ENCODE measurements around the gene ELAC2. TPM values are rescaled to one million over a fixed set of nuclear protein-coding genes. Genes with fewer than 3 reads are reported as not detected.
A peak's percentile ranks its signal among the peaks of the same experiment; 100 is the strongest.

Gene ELAC2
- total RNA-seq, 2 donors from 2014 or later: 65.5 to 146 TPM

- ATAC-seq (peak; percentile 20 to 43), DNase-seq (ENCODE audit: low spot score) (no peak)
- Mint-ChIP-seq H3K27me3 (peaks cover 21 to 25% of the 10 kb centered on the region in 2 donors), H3K4me1 (ENCODE audit: low read depth in 2 of 2) (peaks cover 0 to 3% of the 10 kb centered on the region in 2 donors), H3K36me3 (no peaks in the 10 kb centered on the region), H3K4me3 (no peak overlapping the region), H3K27ac (no peak overlapping the region), H3K9me3 (no peaks in the 10 kb centered on the region)
Observed at GRCh38 chr17:12974005-12974531, 43.8 kb downstream of the ELAC2 start.

- peak; percentile 32 to 53 for ATAC-seq
- Mint-ChIP-seq H3K27ac (no peak overlapping the region), H3K4me1 (ENCODE audit: low read depth in 2 of 2) (peaks cover 0 to 3% of the 10 kb centered on the region in 2 donors), H3K36me3 (no peaks in the 10 kb centered on the region), H3K9me3 (no peaks in the 10 kb centered on the region), H3K27me3 (peaks cover 21 to 25% of the 10 kb centered on the region in 2 donors), H3K4me3 (no peak overlapping the region)
- no peak for DNase-seq (ENCODE audit: low spot score)
Observed at GRCh38 chr17:12973496-12974004, 44.3 kb downstream of the ELAC2 start.

GRCh38 chr17:12967962-12968361 is 49.9 kb downstream of the ELAC2 start:
- H3K36me3 Mint-ChIP-seq: no peaks in the 10 kb centered on the region
- no peak for DNase-seq (ENCODE audit: low spot score)

GRCh38 chr17:12966413-12966812 is 51.4 kb downstream of the ELAC2 start:
- Mint-ChIP-seq H3K36me3 (no peaks in the 10 kb centered on the region), H3K27me3 (peaks cover 5 to 17% of the 10 kb centered on the region in 2 donors), H3K9me3 (no peaks in the 10 kb centered on the region), H3K27ac (no peak overlapping the region), H3K4me1 (ENCODE audit: low read depth in 2 of 2) (no peaks in the 10 kb centered on the region), H3K4me3 (no peak overlapping the region)
- DNase-seq (ENCODE audit: low spot score) (no peak), ATAC-seq (no peak)

More at GRCh38 chr17:12967962-12968361, 49.9 kb downstream of the ELAC2 start:
- no peak overlapping the region for H3K27ac Mint-ChIP-seq
- H3K4me1 Mint-ChIP-seq (ENCODE audit: low read depth in 2 of 2): no peaks in the 10 kb centered on the region
- H3K9me3 Mint-ChIP-seq: no peaks in the 10 kb centered on the region
- H3K4me3 Mint-ChIP-seq: no peak overlapping the region
- no peak for ATAC-seq
- H3K27me3 Mint-ChIP-seq: peaks cover 14 to 18% of the 10 kb centered on the region in 2 donors

- Mint-ChIP-seq H3K9me3 (no peaks in the 10 kb centered on the region), H3K4me1 (ENCODE audit: low read depth in 2 of 2) (no peaks in the 10 kb centered on the region), H3K4me3 (no peak overlapping the region), H3K27me3 (peaks cover 4 to 16% of the 10 kb centered on the region in 2 donors), H3K27ac (no peak overlapping the region), H3K36me3 (no peaks in the 10 kb centered on the region)
- DNase-seq (ENCODE audit: low spot score) (no peak), ATAC-seq (no peak)
Observed at GRCh38 chr17:12965988-12966387, 51.8 kb downstream of the ELAC2 start.

GRCh38 chr17:12964840-12965239 is 53.0 kb downstream of the ELAC2 start:
- H3K4me3 Mint-ChIP-seq: no peak overlapping the region

GRCh38 chr17:12964162-12964561 is 53.7 kb downstream of the ELAC2 start:
- H3K9me3 Mint-ChIP-seq: no peaks in the 10 kb centered on the region
- no peak overlapping the region for H3K27ac Mint-ChIP-seq
- H3K27me3 Mint-ChIP-seq: peaks cover 2 to 11% of the 10 kb centered on the region in 2 donors
- no peak overlapping the region for H3K4me3 Mint-ChIP-seq
- no peaks in the 10 kb centered on the region for H3K36me3 Mint-ChIP-seq
- ATAC-seq (no peak), DNase-seq (ENCODE audit: low spot score) (no peak)
- no peaks in the 10 kb centered on the region for H3K4me1 Mint-ChIP-seq (ENCODE audit: low read depth in 2 of 2)

More at GRCh38 chr17:12964840-12965239, 53.0 kb downstream of the ELAC2 start:
- Mint-ChIP-seq H3K27ac (no peak overlapping the region), H3K27me3 (peaks cover 2 to 8% of the 10 kb centered on the region in 2 donors), H3K4me1 (ENCODE audit: low read depth in 2 of 2) (no peaks in the 10 kb centered on the region), H3K9me3 (no peaks in the 10 kb centered on the region), H3K36me3 (no peaks in the 10 kb centered on the region)
- ATAC-seq: no peak
- DNase-seq (ENCODE audit: low spot score): no peak

- DNase-seq (ENCODE audit: low spot score) (no peak), ATAC-seq (peak; percentile 38 to 40)
- Mint-ChIP-seq H3K36me3 (no peaks in the 10 kb centered on the region), H3K9me3 (no peaks in the 10 kb centered on the region), H3K4me1 (ENCODE audit: low read depth in 2 of 2) (no peaks in the 10 kb centered on the region), H3K27ac (no peak overlapping the region), H3K4me3 (no peak overlapping the region), H3K27me3 (peaks cover 2 to 11% of the 10 kb centered on the region in 2 donors)
Observed at GRCh38 chr17:12963505-12963904, 54.3 kb downstream of the ELAC2 start.

GRCh38 chr17:12961655-12962054 is 56.2 kb downstream of the ELAC2 start:
- H3K27ac Mint-ChIP-seq: no peak overlapping the region
- no peaks in the 10 kb centered on the region for H3K36me3 Mint-ChIP-seq
- DNase-seq (ENCODE audit: low spot score): no peak
- H3K9me3 Mint-ChIP-seq: no peaks in the 10 kb centered on the region
- ATAC-seq: no peak
- no peaks in the 10 kb centered on the region for H3K4me1 Mint-ChIP-seq (ENCODE audit: low read depth in 2 of 2)
- H3K27me3 Mint-ChIP-seq: peaks cover 2 to 11% of the 10 kb centered on the region in 2 donors
- H3K4me3 Mint-ChIP-seq: no peak overlapping the region

GRCh38 chr17:12959441-12959840 is 58.4 kb downstream of the ELAC2 start:
- Mint-ChIP-seq H3K9me3 (no peaks in the 10 kb centered on the region), H3K27ac (no peak overlapping the region), H3K27me3 (peaks cover 0 to 11% of the 10 kb centered on the region in 2 donors), H3K4me3 (no peak overlapping the region), H3K4me1 (ENCODE audit: low read depth in 2 of 2) (no peaks in the 10 kb centered on the region), H3K36me3 (no peaks in the 10 kb centered on the region)
- DNase-seq (ENCODE audit: low spot score) (no peak), ATAC-seq (no peak)

GRCh38 chr17:12958786-12959185 is 59.0 kb downstream of the ELAC2 start:
- Mint-ChIP-seq H3K27ac (no peak overlapping the region), H3K4me3 (no peak overlapping the region), H3K27me3 (peaks cover 0 to 11% of the 10 kb centered on the region in 2 donors), H3K4me1 (ENCODE audit: low read depth in 2 of 2) (no peaks in the 10 kb centered on the region), H3K9me3 (no peaks in the 10 kb centered on the region), H3K36me3 (no peaks in the 10 kb centered on the region)
- ATAC-seq (no peak), DNase-seq (ENCODE audit: low spot score) (no peak)

- no peaks in the 10 kb centered on the region for H3K4me1 Mint-ChIP-seq (ENCODE audit: low read depth in 2 of 2)
- DNase-seq (ENCODE audit: low spot score) (no peak), ATAC-seq (no peak)
- no peaks in the 10 kb centered on the region for H3K9me3 Mint-ChIP-seq
- no peak overlapping the region for H3K4me3 Mint-ChIP-seq
- no peak overlapping the region for H3K27ac Mint-ChIP-seq
- H3K27me3 Mint-ChIP-seq: peaks cover 0 to 4% of the 10 kb centered on the region in 2 donors
- H3K36me3 Mint-ChIP-seq: no peaks in the 10 kb centered on the region
Observed at GRCh38 chr17:12955521-12955920, 62.3 kb downstream of the ELAC2 start.

- H3K27me3 Mint-ChIP-seq: no peaks in the 10 kb centered on the region
- H3K36me3 Mint-ChIP-seq: no peaks in the 10 kb centered on the region
- no peak for DNase-seq (ENCODE audit: low spot score)
- no peaks in the 10 kb centered on the region for H3K9me3 Mint-ChIP-seq
- no peak overlapping the region for H3K4me3 Mint-ChIP-seq
- ATAC-seq: no peak
- H3K4me1 Mint-ChIP-seq (ENCODE audit: low read depth in 2 of 2): no peaks in the 10 kb centered on the region
- H3K27ac Mint-ChIP-seq: no peak overlapping the region
Observed at GRCh38 chr17:12953156-12953555, 64.7 kb downstream of the ELAC2 start.

- H3K27ac Mint-ChIP-seq: no peak overlapping the region
- ATAC-seq (no peak), DNase-seq (ENCODE audit: low spot score) (no peak)
- no peaks in the 10 kb centered on the region for H3K9me3 Mint-ChIP-seq
- no peak overlapping the region for H3K4me3 Mint-ChIP-seq
- H3K4me1 Mint-ChIP-seq (ENCODE audit: low read depth in 2 of 2): no peaks in the 10 kb centered on the region
- H3K36me3 Mint-ChIP-seq: no peaks in the 10 kb centered on the region
- H3K27me3 Mint-ChIP-seq: peaks cover 0 to 8% of the 10 kb centered on the region in 2 donors
Observed at GRCh38 chr17:12952012-12952411, 65.8 kb downstream of the ELAC2 start.

- H3K36me3 Mint-ChIP-seq: no peaks in the 10 kb centered on the region
- no peak for ATAC-seq
- H3K27me3 Mint-ChIP-seq: peaks cover 0 to 13% of the 10 kb centered on the region in 2 donors
- no peaks in the 10 kb centered on the region for H3K4me1 Mint-ChIP-seq (ENCODE audit: low read depth in 2 of 2)
- no peaks in the 10 kb centered on the region for H3K9me3 Mint-ChIP-seq
- DNase-seq (ENCODE audit: low spot score): no peak
- H3K27ac Mint-ChIP-seq: no peak overlapping the region
- no peak overlapping the region for H3K4me3 Mint-ChIP-seq
Observed at GRCh38 chr17:12947047-12947446, 70.8 kb downstream of the ELAC2 start.

All from natural killer cell treated with Interleukin-12 subunit alpha and Interleukin-12 subunit beta and Interleukin-15 and Interleukin-18, amount 100 ng/mL, for 72 hours (primary cell).